WTC11 (cell line): ENCODE data around the gene XPR1. TPM values are rescaled to one million over a fixed set of nuclear protein-coding genes. Genes with fewer than 3 reads are reported as not detected.

Source experiments
- ATAC-seq: fragments of 200-7000 bp; cut with Tn5 transposase; 2 replicates; pipeline ENCODE4 v1.10.0; 2021; ENCODE audit warnings: mild to moderate bottlenecking, moderate library complexity
- CTCF ChIA-PET: fragments of 300-600 bp; sonication (Branson Sonifier 250); formaldehyde crosslinking; loops from one replicate; lab custom pipeline; 2021; ENCODE audit warnings: antibody characterized with exemption; lab: Charles Lee
- POLR2A ChIA-PET: fragments of 350-600 bp; sonication (Branson Sonifier 250); formaldehyde crosslinking; loops from one replicate; lab custom pipeline; 2021; ENCODE audit warnings: antibody characterized with exemption; lab: Charles Lee
- DNase-seq: peaks from one replicate; pipeline ENCODE4 v3.0.0; 2021; ENCODE audit warnings: low spot score
- H3K27ac Mint-ChIP-seq: 2 replicates; pipeline ENCODE4 v1.8.0; 2021; ENCODE audit warnings: mixed read lengths
- H3K27me3 Mint-ChIP-seq: 2 replicates; pipeline ENCODE4 v1.8.0; 2021; ENCODE audit warnings: low read depth, mild to moderate bottlenecking, moderate library complexity, mixed read lengths
- H3K36me3 Mint-ChIP-seq: 2 replicates; pipeline ENCODE4 v1.8.0; 2021; ENCODE audit warnings: mixed read lengths
- H3K4me1 Mint-ChIP-seq: 2 replicates; pipeline ENCODE4 v1.8.0; 2022; ENCODE audit warnings: mixed read lengths
- H3K4me3 Mint-ChIP-seq: 2 replicates; pipeline ENCODE4 v1.8.0; 2021; ENCODE audit warnings: mild to moderate bottlenecking, moderate library complexity, mixed read lengths
- H3K9me3 Mint-ChIP-seq: 2 replicates; pipeline ENCODE4 v1.8.0; 2021; ENCODE audit warnings: mixed read lengths
- AFF4 ChIP-seq: sonication (generic); formaldehyde crosslinking; IDR thresholded peaks from 2 replicates; pipeline ENCODE4 v1.8.1; 2023; ENCODE audit warnings: mild to moderate bottlenecking, missing genetic modification reagents, borderline replicate concordance
- ATF3 ChIP-seq: sonication (generic); formaldehyde crosslinking; conservative IDR thresholded peaks from 2 replicates; pipeline ENCODE4 v1.8.1; 2022; ENCODE audit warnings: mild to moderate bottlenecking, missing genetic modification reagents
- ATF6 ChIP-seq: sonication (generic); formaldehyde crosslinking; IDR thresholded peaks from 2 replicates; pipeline ENCODE4 v1.8.1; 2023; ENCODE audit warnings: mild to moderate bottlenecking, missing genetic modification reagents
- CBFB ChIP-seq: sonication (generic); formaldehyde crosslinking; IDR thresholded peaks from 2 replicates; pipeline ENCODE4 v1.8.1; 2022; ENCODE audit warnings: mild to moderate bottlenecking, low read depth, missing genetic modification reagents
- ERG ChIP-seq: fragments of 250-450 bp; sonication (Bioruptor Pico); IDR thresholded peaks from 2 replicates; pipeline ENCODE4 v1.8.0; 2021; ENCODE audit warnings: mild to moderate bottlenecking
- FOXJ3 ChIP-seq: sonication (generic); formaldehyde crosslinking; IDR thresholded peaks from 2 replicates; pipeline ENCODE4 v1.9.0; 2021; ENCODE audit warnings: missing genetic modification reagents, mild to moderate bottlenecking, borderline replicate concordance
- GABPB1 ChIP-seq: sonication (generic); formaldehyde crosslinking; IDR thresholded peaks from 2 replicates; pipeline ENCODE4 v1.8.1; 2023; ENCODE audit warnings: mild to moderate bottlenecking, missing genetic modification reagents
- HMGXB4 ChIP-seq: sonication (generic); formaldehyde crosslinking; IDR thresholded peaks from 2 replicates; pipeline ENCODE4 v1.8.1; 2023; ENCODE audit warnings: mild to moderate bottlenecking, moderate library complexity, missing genetic modification reagents
- MXD4 ChIP-seq: fragments of 250-450 bp; sonication (Bioruptor Pico); IDR thresholded peaks from 2 replicates; pipeline ENCODE4 v1.8.0; 2021; ENCODE audit warnings: mild to moderate bottlenecking, moderate library complexity, borderline replicate concordance
- NFE2L1 ChIP-seq: sonication (generic); formaldehyde crosslinking; IDR thresholded peaks from 2 replicates; pipeline ENCODE4 v1.8.1; 2023; ENCODE audit warnings: missing genetic modification reagents
- NR1H2 ChIP-seq: sonication (generic); formaldehyde crosslinking; IDR thresholded peaks from 2 replicates; pipeline ENCODE4 v1.9.0; 2021; ENCODE audit warnings: mild to moderate bottlenecking, moderate library complexity, missing genetic modification reagents
- PREB ChIP-seq: sonication (generic); formaldehyde crosslinking; IDR thresholded peaks from 2 replicates; pipeline ENCODE4 v1.8.1; 2022; ENCODE audit warnings: mild to moderate bottlenecking, missing genetic modification reagents, moderate library complexity, borderline replicate concordance
- ZNF317 ChIP-seq: sonication (generic); formaldehyde crosslinking; IDR thresholded peaks from 2 replicates; pipeline ENCODE4 v1.8.1; 2023; ENCODE audit warnings: low read depth, mild to moderate bottlenecking, moderate library complexity, missing genetic modification reagents, borderline replicate concordance
- ZNF396 ChIP-seq: fragments of 250-450 bp; sonication (Bioruptor Pico); IDR thresholded peaks from 2 replicates; pipeline ENCODE4 v1.8.0; 2021; ENCODE audit warnings: mild to moderate bottlenecking, moderate library complexity, borderline replicate concordance
- ZNF423 ChIP-seq: fragments of 250-450 bp; sonication (Bioruptor Pico); IDR thresholded peaks from 2 replicates; pipeline ENCODE4 v2.1.2; 2022; ENCODE audit warnings: mild to moderate bottlenecking, moderate library complexity
- total RNA-seq: library from RNA; stranded (reverse); gene quantifications from 3 replicates; pipeline ENCODE4 v1.2.3, GENCODE V29; 2021

XPR1 gene
- total RNA-seq, 1 experiment from 2014 or later: 34.6 TPM

GRCh38 chr1:180617774-180618395 is 13.9 kb upstream of the XPR1 start:
- Mint-ChIP-seq H3K36me3 (no peaks in the 10 kb centered on the region), H3K4me3 (no peak overlapping the region), H3K27ac (no peak overlapping the region), H3K9me3 (no peaks in the 10 kb centered on the region), H3K4me1 (no peaks in the 10 kb centered on the region), H3K27me3 (no peaks in the 10 kb centered on the region)
- POLR2A ChIA-PET: no interaction called here
- ATAC-seq (no peak; the same call in 1 of the 2 replicates), DNase-seq (no peak)
- CTCF ChIA-PET: interaction anchor here (0.6 kb wide), 1 partner anchor 1319 kb away, joined by 3 read pairs; no protein-coding TSS in a partner anchor
- no peak for TF ChIP-seq FOXJ3 (CRISPR knock-in tag)
- no peak for TF ChIP-seq AFF4 (CRISPR knock-in tag)
- no peak for TF ChIP-seq NR1H2 (CRISPR knock-in tag)
- TF ChIP-seq ERG (CRISPR knock-in tag): no peak
- no peak for TF ChIP-seq HMGXB4 (CRISPR knock-in tag)
- TF ChIP-seq MXD4 (CRISPR knock-in tag): no peak
- TF ChIP-seq GABPB1: no peak
- no peak for TF ChIP-seq ZNF396 (CRISPR knock-in tag)
- no peak for TF ChIP-seq ZNF317
- no peak for TF ChIP-seq ATF6 (CRISPR knock-in tag)
- no peak for TF ChIP-seq PREB (CRISPR knock-in tag)
- no peak for TF ChIP-seq CBFB (CRISPR knock-in tag)
- no peak for TF ChIP-seq ZNF423 (CRISPR knock-in tag)
- TF ChIP-seq NFE2L1: no peak
- TF ChIP-seq ATF3 (CRISPR knock-in tag): no peak
